Uterus (tissue), 2 donors: ENCODE measurements around the gene HTRA1.

ENCODE experiments used
- CTCF ChIP-seq, 4 experiments: fragments of 200-600 bp in 2 of 4; fragments of 450-650 bp in 2 of 4; sonication (generic) in 2 of 4; IDR thresholded peaks; one replicate each; pipeline ENCODE4 v1.5.1; 2016 to 2019; ENCODE audit warnings: antibody characterized with exemption in 4 of 4, mild to moderate bottlenecking in 2 of 4, moderate library complexity in 1 of 4
- POLR2A ChIP-seq, 2 donors: fragments of 450-650 bp; IDR thresholded peaks; one replicate each; pipeline ENCODE4 v1.6.1; 2016; ENCODE audit warnings: antibody characterized with exemption in 2 of 2, mild to moderate bottlenecking in 1 of 2, moderate library complexity in 1 of 2

- TF ChIP-seq CTCF (IDR thresholded peaks at IDR 0.05) (no peak), POLR2A (IDR thresholded peaks at IDR 0.05) (no peak)
Observed at GRCh38 chr10:122559228-122559627, 97.9 kb downstream of the HTRA1 start.
